Gastroesophageal sphincter (tissue), 3 donors: ENCODE data around the gene SGO2.

ENCODE experiments used
- EP300 ChIP-seq: sonication (generic); formaldehyde crosslinking; IDR thresholded peaks from one replicate; pipeline ENCODE4 v1.6.1; 2017; ENCODE audit warnings: antibody characterized with exemption, mild to moderate bottlenecking
- POLR2A ChIP-seq, 2 donors: fragments of 450-650 bp; IDR thresholded peaks; one replicate each; pipeline ENCODE4 v1.6.1; 2017; ENCODE audit warnings: antibody characterized with exemption in 2 of 2, mild to moderate bottlenecking in 2 of 2, moderate library complexity in 1 of 2
- POLR2AphosphoS5 ChIP-seq: sonication (generic); formaldehyde crosslinking; IDR thresholded peaks from one replicate; pipeline ENCODE4 v1.6.1; 2017; ENCODE audit warnings: antibody characterized with exemption
- TF ChIP-seq, protein P1 (sequence below), 4 experiments: fragments of 200-600 bp in 2 of 4; fragments of 450-650 bp in 2 of 4; sonication (generic) in 1 of 4; IDR thresholded peaks; one replicate each; pipeline ENCODE4 v1.5.1; 2017 to 2019; ENCODE audit warnings: antibody characterized with exemption in 4 of 4, mild to moderate bottlenecking in 2 of 4, moderate library complexity in 2 of 4

DNA sequence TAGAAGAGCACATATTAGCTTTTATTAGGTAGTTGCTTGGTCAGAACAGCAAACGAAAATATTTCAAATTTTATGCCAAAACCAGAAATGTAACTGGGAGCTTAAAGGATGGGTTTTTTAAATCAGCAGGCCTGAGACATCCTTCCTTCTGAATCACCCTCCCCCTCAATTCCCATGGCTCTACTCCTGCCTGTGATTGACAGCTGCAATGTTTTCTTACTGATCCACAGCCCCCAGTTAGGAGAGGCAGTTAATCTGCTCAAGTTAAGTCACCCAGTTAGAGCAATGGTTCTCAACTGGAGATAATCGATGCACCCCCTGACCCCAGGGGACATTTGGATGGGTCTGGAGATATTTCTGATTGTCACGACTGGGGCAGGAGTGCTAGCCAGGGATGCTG lies 41.1 kb upstream of the SGO2 start:
- TF ChIP-seq, protein P1, sequence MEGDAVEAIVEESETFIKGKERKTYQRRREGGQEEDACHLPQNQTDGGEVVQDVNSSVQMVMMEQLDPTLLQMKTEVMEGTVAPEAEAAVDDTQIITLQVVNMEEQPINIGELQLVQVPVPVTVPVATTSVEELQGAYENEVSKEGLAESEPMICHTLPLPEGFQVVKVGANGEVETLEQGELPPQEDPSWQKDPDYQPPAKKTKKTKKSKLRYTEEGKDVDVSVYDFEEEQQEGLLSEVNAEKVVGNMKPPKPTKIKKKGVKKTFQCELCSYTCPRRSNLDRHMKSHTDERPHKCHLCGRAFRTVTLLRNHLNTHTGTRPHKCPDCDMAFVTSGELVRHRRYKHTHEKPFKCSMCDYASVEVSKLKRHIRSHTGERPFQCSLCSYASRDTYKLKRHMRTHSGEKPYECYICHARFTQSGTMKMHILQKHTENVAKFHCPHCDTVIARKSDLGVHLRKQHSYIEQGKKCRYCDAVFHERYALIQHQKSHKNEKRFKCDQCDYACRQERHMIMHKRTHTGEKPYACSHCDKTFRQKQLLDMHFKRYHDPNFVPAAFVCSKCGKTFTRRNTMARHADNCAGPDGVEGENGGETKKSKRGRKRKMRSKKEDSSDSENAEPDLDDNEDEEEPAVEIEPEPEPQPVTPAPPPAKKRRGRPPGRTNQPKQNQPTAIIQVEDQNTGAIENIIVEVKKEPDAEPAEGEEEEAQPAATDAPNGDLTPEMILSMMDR (IDR thresholded peaks at IDR 0.05) = no peak
- no peak for TF ChIP-seq EP300
- no peak for TF ChIP-seq POLR2AphosphoS5
- no peak for TF ChIP-seq POLR2A (IDR thresholded peaks at IDR 0.05)
